Measurements from ENCODE around the gene SNX18. TPM values are rescaled to one million over a fixed set of nuclear protein-coding genes. Genes with fewer than 3 reads are reported as not detected.

SNX18 gene
- total and polyA plus RNA-seq, 7 donors, result 3.9 to 13.0 (median 9.1) TPM

DNA sequence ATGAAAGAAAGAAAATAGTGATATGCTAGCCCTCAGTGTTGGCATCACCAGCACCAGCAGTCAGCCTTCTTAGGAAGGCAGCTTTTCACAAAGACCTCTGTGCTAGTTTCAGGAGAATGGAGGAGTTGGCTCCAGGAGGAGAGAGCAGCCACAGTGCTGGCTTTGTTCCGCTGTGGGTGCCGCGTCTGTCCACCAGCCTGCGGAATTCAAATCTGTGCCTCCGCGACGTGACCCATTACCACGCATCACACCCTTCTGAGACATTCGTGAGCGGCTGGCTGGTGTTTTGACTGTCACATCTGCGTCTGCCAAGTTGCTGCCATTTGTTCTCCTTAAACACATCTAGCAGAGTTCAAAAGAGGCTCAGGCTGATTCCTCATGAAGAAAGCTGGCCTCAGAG, 34.4 kb downstream of the SNX18 start:
- H3K4me3 ChIP-seq, result no peak overlapping the region
- peaks cover 0 to 8% of the 10 kb centered on the region in 2 donors for H3K36me3 ChIP-seq (ENCODE audit: insufficient read depth in 1 of 2, low read depth in 1 of 2)
- intact Hi-C loops (cut with DNase I), result no loop called here
- no peaks in the 10 kb centered on the region for H3K9me3 ChIP-seq
- DNase-seq (no peak), ATAC-seq (no peak)
- 66 to 81% (median 69%) methylated on average over 11 of the region's 11 CpGs for WGBS, 3 donors
- TF ChIP-seq, protein P1, sequence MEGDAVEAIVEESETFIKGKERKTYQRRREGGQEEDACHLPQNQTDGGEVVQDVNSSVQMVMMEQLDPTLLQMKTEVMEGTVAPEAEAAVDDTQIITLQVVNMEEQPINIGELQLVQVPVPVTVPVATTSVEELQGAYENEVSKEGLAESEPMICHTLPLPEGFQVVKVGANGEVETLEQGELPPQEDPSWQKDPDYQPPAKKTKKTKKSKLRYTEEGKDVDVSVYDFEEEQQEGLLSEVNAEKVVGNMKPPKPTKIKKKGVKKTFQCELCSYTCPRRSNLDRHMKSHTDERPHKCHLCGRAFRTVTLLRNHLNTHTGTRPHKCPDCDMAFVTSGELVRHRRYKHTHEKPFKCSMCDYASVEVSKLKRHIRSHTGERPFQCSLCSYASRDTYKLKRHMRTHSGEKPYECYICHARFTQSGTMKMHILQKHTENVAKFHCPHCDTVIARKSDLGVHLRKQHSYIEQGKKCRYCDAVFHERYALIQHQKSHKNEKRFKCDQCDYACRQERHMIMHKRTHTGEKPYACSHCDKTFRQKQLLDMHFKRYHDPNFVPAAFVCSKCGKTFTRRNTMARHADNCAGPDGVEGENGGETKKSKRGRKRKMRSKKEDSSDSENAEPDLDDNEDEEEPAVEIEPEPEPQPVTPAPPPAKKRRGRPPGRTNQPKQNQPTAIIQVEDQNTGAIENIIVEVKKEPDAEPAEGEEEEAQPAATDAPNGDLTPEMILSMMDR (IDR thresholded peaks at IDR 0.05), result no peak
- H3K27me3 ChIP-seq (ENCODE audit: insufficient read depth in 3 of 3, low read length in 2 of 3), result no peaks in the 10 kb centered on the region
- no peak overlapping the region for H3K27ac ChIP-seq
- peaks cover 8% of the 10 kb centered on the region for H3K4me1 ChIP-seq

DNA sequence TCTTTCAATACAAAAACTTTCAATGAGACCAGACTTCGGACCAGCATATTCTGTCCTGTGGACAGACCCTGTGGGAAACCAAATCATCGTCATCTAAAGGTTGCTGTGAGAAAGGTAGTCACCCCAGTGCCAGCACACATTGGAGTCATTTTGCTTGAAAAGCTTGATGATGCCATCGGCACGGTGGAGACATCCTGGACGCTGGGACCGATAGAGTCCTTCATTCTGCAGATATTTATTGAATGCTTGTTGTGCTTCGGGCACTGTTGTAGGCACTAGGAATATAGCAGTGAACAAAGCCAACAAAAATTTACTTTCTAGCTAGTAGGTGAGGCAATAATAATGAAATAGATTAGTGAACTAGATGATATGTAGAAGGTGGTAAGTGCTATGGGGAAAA, 34.9 kb downstream of the SNX18 start:
- intact Hi-C loops (cut with DNase I), result no loop called here
- H3K4me1 ChIP-seq, result peaks cover 8% of the 10 kb centered on the region

DNA sequence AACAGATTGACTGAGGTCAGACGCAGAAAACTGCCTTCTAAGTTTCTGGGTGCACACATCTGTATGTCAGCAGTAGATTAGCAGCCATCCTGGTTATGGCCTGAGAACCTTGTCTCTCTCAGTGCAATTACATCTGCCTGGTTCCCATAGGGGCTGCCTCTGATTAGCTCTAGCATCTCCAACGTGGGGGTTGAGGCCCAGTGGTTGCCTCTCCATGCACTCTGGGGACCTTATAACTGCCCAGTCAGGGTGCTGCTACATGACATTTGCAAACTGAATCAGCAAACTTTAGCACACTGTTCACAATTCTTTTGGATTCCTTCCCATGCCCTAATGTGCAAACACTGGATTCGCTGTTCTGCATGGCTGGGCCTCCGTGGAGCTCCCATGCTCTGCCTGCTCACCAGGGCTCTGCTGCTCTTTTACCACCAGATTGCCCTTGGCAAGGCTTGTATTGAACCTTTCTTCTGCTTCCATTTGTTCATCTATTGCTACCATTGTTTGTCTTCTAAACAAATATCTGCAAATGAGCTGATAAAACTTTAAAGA, 36.2 kb downstream of the SNX18 start:
- H3K27me3 ChIP-seq (ENCODE audit: insufficient read depth in 3 of 3, low read length in 2 of 3), result no peaks in the 10 kb centered on the region
- TF ChIP-seq, protein P1 (IDR thresholded peaks at IDR 0.05), result no peak
- WGBS, 3 donors, result 66 to 80% (median 73%) methylated on average over 4 of the region's 4 CpGs
- no peak overlapping the region for H3K4me3 ChIP-seq
- intact Hi-C loops (cut with DNase I), result no loop called here
- H3K9me3 ChIP-seq, result no peaks in the 10 kb centered on the region
- no peak for ATAC-seq
- H3K4me1 ChIP-seq, result peaks cover under 1% of the 10 kb centered on the region
- DNase-seq, result no peak
- H3K27ac ChIP-seq, result no peak overlapping the region
- H3K36me3 ChIP-seq (ENCODE audit: insufficient read depth in 1 of 2, low read depth in 1 of 2), result peaks cover 0 to 8% of the 10 kb centered on the region in 2 donors

More for the DNA sequence above, 34.9 kb downstream of the SNX18 start:
- H3K9me3 ChIP-seq, result no peaks in the 10 kb centered on the region
- TF ChIP-seq, protein P1 (IDR thresholded peaks at IDR 0.05), result no peak
- DNase-seq, result no peak
- no peaks in the 10 kb centered on the region for H3K27me3 ChIP-seq (ENCODE audit: insufficient read depth in 3 of 3, low read length in 2 of 3)
- no peak for ATAC-seq
- 95 to 98% (median 96%) methylated on average over 7 of the region's 7 CpGs for WGBS, 3 donors
- peaks cover 0 to 8% of the 10 kb centered on the region in 2 donors for H3K36me3 ChIP-seq (ENCODE audit: insufficient read depth in 1 of 2, low read depth in 1 of 2)
- H3K27ac ChIP-seq, result no peak overlapping the region
- no peak overlapping the region for H3K4me3 ChIP-seq

DNA sequence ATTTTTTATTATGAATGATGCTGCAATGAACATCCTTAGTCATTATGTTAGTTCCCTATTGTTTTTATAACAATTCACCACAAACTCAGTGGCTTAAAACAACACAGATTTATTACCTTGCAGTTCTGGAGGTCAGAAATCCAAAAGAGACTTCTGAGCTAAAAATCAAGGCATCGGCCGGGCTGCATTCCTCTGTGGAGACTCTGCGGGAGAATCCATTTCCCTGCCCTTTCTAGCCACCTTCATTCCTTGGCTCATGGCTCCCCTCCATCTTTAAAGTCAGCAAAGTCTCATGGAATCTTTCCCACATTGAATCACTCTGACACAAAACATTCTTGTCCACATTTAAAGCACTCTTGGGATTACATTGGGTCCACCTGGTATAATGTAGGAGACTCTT, 38.6 kb downstream of the SNX18 start:
- 52 to 76% (median 64%) methylated on average over 3 of the region's 3 CpGs for WGBS, 3 donors
- H3K27ac ChIP-seq, result no peak overlapping the region
- peaks cover 0 to 8% of the 10 kb centered on the region in 2 donors for H3K36me3 ChIP-seq (ENCODE audit: insufficient read depth in 1 of 2, low read depth in 1 of 2)
- H3K27me3 ChIP-seq (ENCODE audit: insufficient read depth in 3 of 3, low read length in 2 of 3), result no peaks in the 10 kb centered on the region
- intact Hi-C loops (cut with DNase I), result no loop called here
- TF ChIP-seq, protein P1 (IDR thresholded peaks at IDR 0.05), result no peak
- no peak for DNase-seq
- no peaks in the 10 kb centered on the region for H3K9me3 ChIP-seq
- no peaks in the 10 kb centered on the region for H3K4me1 ChIP-seq
- H3K4me3 ChIP-seq, result no peak overlapping the region
- no peak for ATAC-seq

GRCh38 chr5:54558362-54558761, 40.8 kb downstream of the SNX18 start:
- Histone ChIP-seq H3K4me1 (no peaks in the 10 kb centered on the region), H3K27me3 (ENCODE audit: insufficient read depth in 3 of 3, low read length in 2 of 3) (no peaks in the 10 kb centered on the region), H3K36me3 (ENCODE audit: insufficient read depth in 1 of 2, low read depth in 1 of 2) (no peaks in the 10 kb centered on the region), H3K9me3 (no peaks in the 10 kb centered on the region), H3K4me3 (no peak overlapping the region), H3K27ac (no peak overlapping the region)
- no peak for DNase-seq
- WGBS, 3 donors, result 59 to 77% (median 76%) methylated on average over 1 of the region's 1 CpG
- intact Hi-C loops (cut with DNase I), result no loop called here
- ATAC-seq, result no peak
- TF ChIP-seq, protein P1 (IDR thresholded peaks at IDR 0.05), result no peak
